Endothelial cell (in vitro differentiated cells): ENCODE results near the gene FAXDC2. TPM values are rescaled to one million over a fixed set of nuclear protein-coding genes. Genes with fewer than 3 reads are reported as not detected.

Experiments
- DNase-seq: peaks from one replicate; pipeline ENCODE4 v3.0.0; 2021; ENCODE audit warnings: low spot score
- H3K27ac Mint-ChIP-seq: one replicate; pipeline ENCODE4 v1.8.0; 2021; ENCODE audit warnings: mixed read lengths, inconsistent platforms; ENCODE audit not compliant: unreplicated experiment
- H3K27me3 Mint-ChIP-seq: one replicate; pipeline ENCODE4 v1.8.0; 2021; ENCODE audit warnings: mild to moderate bottlenecking, moderate library complexity, mixed read lengths, inconsistent platforms; ENCODE audit not compliant: unreplicated experiment
- H3K36me3 Mint-ChIP-seq: one replicate; pipeline ENCODE4 v1.8.0; 2021; ENCODE audit warnings: mild to moderate bottlenecking, low read depth, mixed read lengths, inconsistent platforms; ENCODE audit not compliant: unreplicated experiment
- H3K4me1 Mint-ChIP-seq: one replicate; pipeline ENCODE4 v1.8.0; 2021; ENCODE audit warnings: mild to moderate bottlenecking, mixed read lengths, inconsistent platforms; ENCODE audit not compliant: unreplicated experiment
- H3K4me3 Mint-ChIP-seq: one replicate; pipeline ENCODE4 v1.8.0; 2021; ENCODE audit warnings: mild to moderate bottlenecking, mixed read lengths, inconsistent platforms; ENCODE audit not compliant: unreplicated experiment
- H3K9me3 Mint-ChIP-seq: one replicate; pipeline ENCODE4 v1.8.0; 2021; ENCODE audit warnings: mixed read lengths, inconsistent platforms; ENCODE audit not compliant: unreplicated experiment
- total RNA-seq: library from RNA; stranded (reverse); fragmentation: NEBNext Ultra II Directional; extraction: Animal tissue kit (Norgen Biotek cat#: 25700); gene quantifications from one replicate; pipeline ENCODE4 v1.2.1, GENCODE V29; 2021; ENCODE audit not compliant: unreplicated experiment
- TF ChIP-seq, protein P1 (sequence below): fragments of 200-600 bp; sonication (generic); IDR thresholded peaks from one replicate; pipeline ENCODE4 v1.5.0; 2021; ENCODE audit warnings: antibody characterized with exemption; ENCODE audit not compliant: unreplicated experiment

Gene FAXDC2
- total RNA-seq, 1 donor from 2014 or later = 9.3 TPM

DNA sequence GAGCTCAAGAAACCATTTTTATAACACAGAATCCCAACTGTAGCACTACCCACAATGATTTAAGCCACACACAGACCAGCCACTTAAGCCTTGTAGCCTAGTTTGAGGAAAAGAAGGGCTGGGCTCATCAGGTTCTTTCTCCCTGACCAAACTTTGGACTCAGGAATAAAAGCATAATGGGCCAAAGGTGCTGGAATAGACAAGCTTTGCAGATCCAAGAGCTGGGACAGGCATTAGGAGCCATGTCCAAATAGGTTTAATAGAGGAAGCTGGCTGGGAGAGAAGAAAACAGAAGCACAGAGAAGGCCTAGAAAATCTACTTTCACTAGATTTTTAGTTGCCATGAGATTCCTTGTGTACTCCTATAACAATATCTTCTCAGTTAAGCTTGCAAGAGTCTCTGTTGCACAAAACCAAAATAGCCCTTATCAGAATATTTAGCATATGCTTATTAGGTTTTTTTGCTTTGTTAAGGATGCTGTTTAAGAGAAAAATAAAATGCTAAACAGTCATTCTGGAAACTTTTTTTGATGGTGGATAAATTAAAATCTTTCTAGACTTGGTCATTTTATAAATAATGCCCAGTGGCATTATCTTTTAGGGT, 46.3 kb upstream of the FAXDC2 start:
- Mint-ChIP-seq H3K4me3 (no peak overlapping the region), H3K4me1 (peaks cover 16% of the 10 kb centered on the region), H3K27me3 (no peaks in the 10 kb centered on the region), H3K36me3 (peaks cover 28% of the 10 kb centered on the region), H3K9me3 (no peaks in the 10 kb centered on the region), H3K27ac (no peak overlapping the region)
- TF ChIP-seq, protein P1, sequence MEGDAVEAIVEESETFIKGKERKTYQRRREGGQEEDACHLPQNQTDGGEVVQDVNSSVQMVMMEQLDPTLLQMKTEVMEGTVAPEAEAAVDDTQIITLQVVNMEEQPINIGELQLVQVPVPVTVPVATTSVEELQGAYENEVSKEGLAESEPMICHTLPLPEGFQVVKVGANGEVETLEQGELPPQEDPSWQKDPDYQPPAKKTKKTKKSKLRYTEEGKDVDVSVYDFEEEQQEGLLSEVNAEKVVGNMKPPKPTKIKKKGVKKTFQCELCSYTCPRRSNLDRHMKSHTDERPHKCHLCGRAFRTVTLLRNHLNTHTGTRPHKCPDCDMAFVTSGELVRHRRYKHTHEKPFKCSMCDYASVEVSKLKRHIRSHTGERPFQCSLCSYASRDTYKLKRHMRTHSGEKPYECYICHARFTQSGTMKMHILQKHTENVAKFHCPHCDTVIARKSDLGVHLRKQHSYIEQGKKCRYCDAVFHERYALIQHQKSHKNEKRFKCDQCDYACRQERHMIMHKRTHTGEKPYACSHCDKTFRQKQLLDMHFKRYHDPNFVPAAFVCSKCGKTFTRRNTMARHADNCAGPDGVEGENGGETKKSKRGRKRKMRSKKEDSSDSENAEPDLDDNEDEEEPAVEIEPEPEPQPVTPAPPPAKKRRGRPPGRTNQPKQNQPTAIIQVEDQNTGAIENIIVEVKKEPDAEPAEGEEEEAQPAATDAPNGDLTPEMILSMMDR = no peak
- no peak for DNase-seq

GRCh38 chr5:154895606-154896561, 45.5 kb upstream of the FAXDC2 start:
- TF ChIP-seq, protein P1 = no peak
- Mint-ChIP-seq H3K36me3 (peaks cover 36% of the 10 kb centered on the region), H3K27ac (no peak overlapping the region), H3K9me3 (no peaks in the 10 kb centered on the region), H3K4me3 (no peak overlapping the region), H3K27me3 (no peaks in the 10 kb centered on the region), H3K4me1 (peaks cover 14% of the 10 kb centered on the region)
- no peak for DNase-seq

DNA sequence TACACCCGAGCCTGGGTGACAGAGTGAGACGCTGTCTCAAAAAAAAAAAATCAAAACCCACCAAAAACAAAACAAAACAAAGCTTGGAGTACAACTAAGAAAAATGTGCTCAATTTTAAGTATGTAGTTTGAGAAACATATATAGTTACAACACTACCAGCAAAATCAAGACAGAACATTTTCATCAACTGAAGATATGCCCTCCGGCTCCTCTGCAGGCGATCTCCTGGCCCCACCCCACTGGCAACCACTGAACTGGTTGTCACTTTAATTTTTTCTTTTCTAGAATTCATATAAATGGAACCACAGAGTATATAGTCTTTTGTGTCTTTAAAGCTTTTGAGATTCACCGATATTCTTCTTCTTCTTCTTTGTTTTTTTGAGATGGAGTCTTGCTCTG, 43.0 kb upstream of the FAXDC2 start:
- Mint-ChIP-seq H3K9me3 (no peaks in the 10 kb centered on the region), H3K4me3 (peak overlapping the region; percentile 48), H3K27ac (no peak overlapping the region), H3K36me3 (peaks cover 44% of the 10 kb centered on the region), H3K4me1 (peaks cover 4% of the 10 kb centered on the region), H3K27me3 (no peaks in the 10 kb centered on the region)
- no peak for DNase-seq
- TF ChIP-seq, protein P1 = no peak

- peaks cover 51% of the 10 kb centered on the region for H3K36me3 Mint-ChIP-seq
- H3K4me1 Mint-ChIP-seq = peaks cover 4% of the 10 kb centered on the region
- H3K4me3 Mint-ChIP-seq = no peak overlapping the region
- H3K27ac Mint-ChIP-seq = no peak overlapping the region
- TF ChIP-seq, protein P1 = no peak
- no peaks in the 10 kb centered on the region for H3K27me3 Mint-ChIP-seq
- no peak for DNase-seq
- no peaks in the 10 kb centered on the region for H3K9me3 Mint-ChIP-seq
Observed at GRCh38 chr5:154892369-154892771, 42.0 kb upstream of the FAXDC2 start.

GRCh38 chr5:154885439-154885838, 35.0 kb upstream of the FAXDC2 start:
- TF ChIP-seq, protein P1 = no peak
- peak overlapping the region; percentile 23 for H3K4me3 Mint-ChIP-seq
- no peak overlapping the region for H3K27ac Mint-ChIP-seq
- H3K4me1 Mint-ChIP-seq = peaks cover 4% of the 10 kb centered on the region
- peaks cover 83% of the 10 kb centered on the region for H3K36me3 Mint-ChIP-seq
- DNase-seq = no peak
- peaks cover 2% of the 10 kb centered on the region for H3K27me3 Mint-ChIP-seq
- H3K9me3 Mint-ChIP-seq = peaks cover 16% of the 10 kb centered on the region
